GM10847 (cell line): Measurements from ENCODE around the gene TOGARAM1.

Experiments
- POLR2A ChIP-seq: IDR thresholded peaks from 2 replicates; pipeline ENCODE4 v1.6.1; 2011; ENCODE audit not compliant: insufficient read length; ENCODE audit errors: extremely low read depth

TOGARAM1 gene

GRCh38 chr14:45060551-45060950 is 98.6 kb downstream of the TOGARAM1 start:
- no peak for TF ChIP-seq POLR2A

GRCh38 chr14:45065540-45065939 is 103.5 kb downstream of the TOGARAM1 start:
- TF ChIP-seq POLR2A = no peak

DNA sequence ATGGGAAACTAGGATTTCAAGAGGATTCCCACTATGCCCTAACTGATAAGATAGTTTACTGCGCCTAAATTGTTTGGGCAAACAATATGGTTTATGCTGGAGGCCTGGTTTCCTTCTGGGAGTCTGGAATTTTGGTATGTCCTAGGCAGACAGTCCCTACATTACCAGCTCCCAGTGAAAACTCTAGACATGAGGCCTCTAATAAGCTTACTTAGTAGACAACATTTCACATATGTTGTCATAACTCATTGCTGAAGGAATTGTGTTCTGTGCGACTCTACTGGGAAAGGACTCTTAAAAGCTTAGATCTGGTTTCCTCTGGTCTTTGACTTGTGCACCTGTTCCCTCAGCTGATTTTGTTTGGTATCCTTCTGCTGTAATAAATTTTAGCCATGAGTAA is 104.0 kb downstream of the TOGARAM1 start:
- no peak for TF ChIP-seq POLR2A

DNA sequence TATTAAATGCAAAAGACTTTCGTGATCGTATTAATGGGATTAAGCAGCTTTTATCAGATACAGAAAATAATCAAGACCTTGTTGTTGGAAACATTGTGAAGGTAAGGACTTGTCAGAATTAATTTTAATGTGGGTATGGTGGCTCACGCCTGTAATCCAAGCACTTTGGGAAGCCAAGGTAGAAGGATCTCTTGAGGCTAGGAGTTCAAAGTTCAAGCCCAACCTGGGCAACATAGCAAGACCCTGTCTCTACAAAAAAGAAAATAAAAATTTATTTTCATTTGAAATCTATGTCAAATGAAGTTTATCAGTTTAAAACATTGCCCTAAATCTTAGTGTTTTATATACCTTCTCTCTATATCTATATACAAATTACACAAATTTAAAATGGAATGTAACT is 104.7 kb downstream of the TOGARAM1 start:
- TF ChIP-seq POLR2A = no peak

GRCh38 chr14:45068396-45068795 is 106.4 kb downstream of the TOGARAM1 start:
- no peak for TF ChIP-seq POLR2A

- no peak for TF ChIP-seq POLR2A
Observed at GRCh38 chr14:45070215-45070614, 108.2 kb downstream of the TOGARAM1 start.

GRCh38 chr14:45072126-45072525 is 110.1 kb downstream of the TOGARAM1 start:
- TF ChIP-seq POLR2A = no peak

- no peak for TF ChIP-seq POLR2A
Observed at GRCh38 chr14:45073231-45073879, 111.4 kb downstream of the TOGARAM1 start.

DNA sequence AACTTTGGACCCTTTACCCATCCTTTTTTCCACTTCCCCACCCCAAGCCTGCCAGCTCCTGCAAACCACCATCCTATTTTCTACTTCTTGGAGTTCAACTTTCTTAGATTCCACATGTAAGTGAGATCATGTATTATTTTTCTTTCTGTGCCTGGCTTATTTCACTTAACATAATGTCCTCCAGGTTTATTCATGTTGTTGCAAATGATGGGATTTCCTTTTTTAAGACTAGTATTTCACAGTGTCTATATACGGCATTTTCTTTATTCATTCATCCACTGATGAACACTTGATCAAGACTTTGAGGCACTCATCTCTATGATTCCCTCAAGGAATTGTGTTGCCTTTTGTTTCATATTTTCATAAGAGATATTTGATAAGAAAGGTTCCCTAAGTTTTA is 116.3 kb downstream of the TOGARAM1 start:
- TF ChIP-seq POLR2A = no peak

DNA sequence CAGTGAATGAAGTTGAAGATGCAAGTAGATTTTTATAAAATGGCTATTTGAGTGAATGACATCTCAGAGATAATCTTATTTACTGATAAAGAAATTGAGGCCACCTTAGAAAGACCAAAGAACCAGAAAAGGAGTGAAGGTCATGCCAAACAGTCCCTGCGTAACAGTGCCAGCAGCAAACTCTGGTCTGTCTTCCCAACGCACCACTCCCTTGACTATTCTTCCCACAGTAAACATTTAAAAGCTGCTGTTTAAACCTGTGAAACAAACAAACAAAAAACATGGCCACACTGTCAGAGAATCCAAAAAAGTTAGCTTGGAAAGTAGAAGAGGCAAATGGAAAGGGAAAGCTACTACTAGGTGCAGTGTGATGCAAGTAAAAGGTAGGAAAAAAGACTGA is 120.4 kb downstream of the TOGARAM1 start:
- no peak for TF ChIP-seq POLR2A

GRCh38 chr14:45083617-45083975 is 121.6 kb downstream of the TOGARAM1 start:
- no peak for TF ChIP-seq POLR2A

DNA sequence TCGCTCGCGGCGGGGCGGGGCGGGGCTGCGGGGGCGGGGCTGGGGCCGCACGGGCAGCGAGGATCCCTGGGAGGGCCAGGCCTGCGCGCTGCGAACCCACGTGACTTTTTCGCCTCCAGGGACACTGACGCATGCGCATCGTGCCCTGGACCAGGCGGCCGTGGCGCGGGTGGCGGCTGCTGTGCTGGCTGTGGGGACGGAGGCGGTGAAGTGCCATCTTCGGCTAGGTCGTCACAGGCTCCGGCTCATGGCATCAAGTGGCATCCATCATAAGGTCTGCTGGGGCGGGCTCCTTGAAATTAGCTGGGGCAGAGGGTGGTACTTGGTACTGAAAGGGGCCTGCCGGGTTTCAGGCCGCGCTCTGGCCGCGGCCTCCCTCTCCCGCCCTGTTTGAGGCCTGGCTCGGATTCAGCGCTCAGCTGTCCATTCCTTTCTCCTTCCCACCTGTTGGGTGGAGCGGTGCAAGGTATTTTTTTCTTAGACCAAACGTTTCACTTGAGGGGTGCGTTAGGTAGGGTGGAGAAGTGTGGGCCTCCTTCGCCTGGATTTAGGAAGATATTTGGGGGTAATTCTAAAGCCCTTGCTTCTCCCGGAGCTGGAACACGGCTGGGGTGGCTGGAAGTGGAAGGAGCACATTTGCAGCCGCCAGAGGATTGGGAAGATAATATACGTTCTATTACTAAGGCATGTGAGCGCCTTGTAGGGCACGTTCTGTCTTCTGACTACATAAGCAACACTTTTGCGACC is 122.2 kb downstream of the TOGARAM1 start, which contains the start of gene PRPF39:
PRPF39 (plus strand) TSS at position 141 of the 747 bp plus-strand sequence. CDS start 11,124 bp downstream, outside the sequence.
- TF ChIP-seq POLR2A = peak; percentile 97

- no peak for TF ChIP-seq POLR2A
Observed at GRCh38 chr14:45084946-45085346, 123.0 kb downstream of the TOGARAM1 start.

DNA sequence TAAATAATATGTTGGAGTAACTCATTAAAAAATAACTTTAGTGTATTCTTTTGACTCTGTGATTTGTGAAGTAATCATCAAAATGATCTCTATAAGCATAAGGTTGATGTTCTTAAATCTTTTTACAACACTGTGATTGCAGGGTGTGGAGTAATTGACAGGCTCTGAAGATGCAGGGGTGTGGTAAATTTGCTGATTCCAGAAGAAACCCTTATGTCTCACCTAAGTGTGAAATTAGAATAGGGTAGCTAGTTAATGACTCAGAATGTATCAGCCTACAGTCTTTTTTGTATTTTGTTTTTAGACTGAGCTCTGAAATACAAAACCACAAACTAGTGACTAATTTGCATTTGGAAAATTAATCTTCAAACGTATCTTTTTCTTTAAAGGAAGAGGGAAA is 127.8 kb downstream of the TOGARAM1 start:
- TF ChIP-seq POLR2A = no peak

GRCh38 chr14:45091710-45092109 is 129.7 kb downstream of the TOGARAM1 start:
- no peak for TF ChIP-seq POLR2A

- no peak for TF ChIP-seq POLR2A
Observed at GRCh38 chr14:45094275-45094674, 132.3 kb downstream of the TOGARAM1 start.

- no peak for TF ChIP-seq POLR2A
Observed at GRCh38 chr14:45095143-45095542, 133.2 kb downstream of the TOGARAM1 start.
